Activated naive CD8-positive, alpha-beta T cell (primary cell): Measurements from ENCODE around the gene KBTBD2.
"Not testable (repeated sequence)": the region's sequence is repeated elsewhere in the genome, so short reads cannot be mapped to it uniquely, and the experiment has no call there.

Experiments used
- H3K27ac Mint-ChIP-seq: one replicate; pipeline ENCODE4 v1.8.0; 2021; ENCODE audit warnings: mixed read lengths
- H3K27me3 Mint-ChIP-seq: one replicate; pipeline ENCODE4 v1.8.0; 2021; ENCODE audit warnings: mixed read lengths
- H3K36me3 Mint-ChIP-seq: one replicate; pipeline ENCODE4 v1.8.0; 2021; ENCODE audit warnings: mixed read lengths
- H3K4me1 Mint-ChIP-seq: one replicate; pipeline ENCODE4 v1.8.0; 2021; ENCODE audit warnings: low read depth, mixed read lengths
- H3K4me3 Mint-ChIP-seq: one replicate; pipeline ENCODE4 v1.8.0; 2021; ENCODE audit warnings: mild to moderate bottlenecking, mixed read lengths
- H3K9me3 Mint-ChIP-seq: one replicate; pipeline ENCODE4 v1.8.0; 2021; ENCODE audit warnings: low read depth, mixed read lengths

KBTBD2 gene

GRCh38 chr7:32905175-32905662, 13.7 kb upstream of the KBTBD2 start:
- Mint-ChIP-seq H3K4me3 (peak overlapping the region; percentile 80), H3K4me1 (peaks cover 16% of the 10 kb centered on the region), H3K27ac (peak overlapping the region; percentile 85), H3K27me3 (no peaks in the 10 kb centered on the region), H3K36me3 (no peaks in the 10 kb centered on the region), H3K9me3 (no peaks in the 10 kb centered on the region)

GRCh38 chr7:32901629-32902028, 10.1 kb upstream of the KBTBD2 start:
- H3K36me3 Mint-ChIP-seq, result no peaks in the 10 kb centered on the region
- peaks cover 16% of the 10 kb centered on the region for H3K4me1 Mint-ChIP-seq
- no peak overlapping the region for H3K27ac Mint-ChIP-seq
- H3K4me3 Mint-ChIP-seq, result no peak overlapping the region
- no peaks in the 10 kb centered on the region for H3K9me3 Mint-ChIP-seq
- no peaks in the 10 kb centered on the region for H3K27me3 Mint-ChIP-seq

GRCh38 chr7:32900433-32900995, 9.0 kb upstream of the KBTBD2 start:
- Mint-ChIP-seq H3K27me3 (no peaks in the 10 kb centered on the region), H3K27ac (no peak overlapping the region), H3K36me3 (no peaks in the 10 kb centered on the region), H3K4me1 (peaks cover 14% of the 10 kb centered on the region), H3K9me3 (no peaks in the 10 kb centered on the region), H3K4me3 (no peak overlapping the region)

- H3K4me3 Mint-ChIP-seq, H3K36me3 Mint-ChIP-seq, H3K27me3 Mint-ChIP-seq, H3K27ac Mint-ChIP-seq, H3K9me3 Mint-ChIP-seq: not testable (repeated sequence)
- peaks cover 15% of the 10 kb centered on the region for H3K4me1 Mint-ChIP-seq
Measured at GRCh38 chr7:32897376-32897775, 5.8 kb upstream of the KBTBD2 start.

GRCh38 chr7:32896564-32897347, 5.2 kb upstream of the KBTBD2 start:
- Mint-ChIP-seq H3K27me3 (no peaks in the 10 kb centered on the region), H3K9me3 (no peaks in the 10 kb centered on the region), H3K4me1 (peaks cover 18% of the 10 kb centered on the region), H3K4me3 (no peak overlapping the region), H3K27ac (no peak overlapping the region), H3K36me3 (no peaks in the 10 kb centered on the region)

- H3K36me3 Mint-ChIP-seq, result no peaks in the 10 kb centered on the region
- H3K27ac Mint-ChIP-seq, result peak overlapping the region; percentile 98
- H3K27me3 Mint-ChIP-seq, result no peaks in the 10 kb centered on the region
- H3K4me3 Mint-ChIP-seq, result no peak overlapping the region
- H3K9me3 Mint-ChIP-seq, result no peaks in the 10 kb centered on the region
- peaks cover 33% of the 10 kb centered on the region for H3K4me1 Mint-ChIP-seq
Measured at GRCh38 chr7:32894171-32894570, 2.6 kb upstream of the KBTBD2 start.

GRCh38 chr7:32893722-32894121, 2.2 kb upstream of the KBTBD2 start:
- Mint-ChIP-seq H3K4me3 (peak overlapping the region; percentile 94), H3K4me1 (peaks cover 35% of the 10 kb centered on the region), H3K27me3 (no peaks in the 10 kb centered on the region), H3K9me3 (no peaks in the 10 kb centered on the region), H3K27ac (peak overlapping the region; percentile 98), H3K36me3 (no peaks in the 10 kb centered on the region)

GRCh38 chr7:32893207-32893524, 1.6 kb upstream of the KBTBD2 start:
- no peaks in the 10 kb centered on the region for H3K9me3 Mint-ChIP-seq
- peak overlapping the region; percentile 98 for H3K27ac Mint-ChIP-seq
- no peaks in the 10 kb centered on the region for H3K36me3 Mint-ChIP-seq
- H3K4me3 Mint-ChIP-seq, result peak overlapping the region; percentile 94
- H3K4me1 Mint-ChIP-seq, result peaks cover 41% of the 10 kb centered on the region
- no peaks in the 10 kb centered on the region for H3K27me3 Mint-ChIP-seq

GRCh38 chr7:32892521-32893206, 1.1 kb upstream of the KBTBD2 start:
- Mint-ChIP-seq H3K4me1 (peaks cover 46% of the 10 kb centered on the region), H3K27me3 (no peaks in the 10 kb centered on the region), H3K36me3 (no peaks in the 10 kb centered on the region), H3K9me3 (no peaks in the 10 kb centered on the region), H3K4me3 (peak overlapping the region; percentile 94), H3K27ac (peak overlapping the region; percentile 98)

- Mint-ChIP-seq H3K4me1 (peaks cover 53% of the 10 kb centered on the region), H3K27ac (peak overlapping the region; percentile 98), H3K4me3 (peak overlapping the region; percentile 94), H3K36me3 (peaks cover under 1% of the 10 kb centered on the region), H3K27me3 (no peaks in the 10 kb centered on the region), H3K9me3 (no peaks in the 10 kb centered on the region)
Measured at GRCh38 chr7:32891800-32892520, 400 bp upstream of the KBTBD2 start.

- Mint-ChIP-seq H3K36me3 (peaks cover 2% of the 10 kb centered on the region), H3K9me3 (no peaks in the 10 kb centered on the region), H3K27ac (peak overlapping the region; percentile 95), H3K4me1 (peaks cover 65% of the 10 kb centered on the region), H3K27me3 (no peaks in the 10 kb centered on the region), H3K4me3 (peak overlapping the region; percentile 95)
Measured at GRCh38 chr7:32890793-32891042, 842 bp downstream of the KBTBD2 start.

GRCh38 chr7:32890010-32890792, 1.4 kb downstream of the KBTBD2 start:
- Mint-ChIP-seq H3K27me3 (no peaks in the 10 kb centered on the region), H3K36me3 (peaks cover 2% of the 10 kb centered on the region), H3K9me3 (no peaks in the 10 kb centered on the region), H3K4me3 (peak overlapping the region; percentile 95), H3K27ac (peak overlapping the region; percentile 95), H3K4me1 (peaks cover 70% of the 10 kb centered on the region)

- no peaks in the 10 kb centered on the region for H3K27me3 Mint-ChIP-seq
- H3K27ac Mint-ChIP-seq, result peak overlapping the region; percentile 64
- peak overlapping the region; percentile 95 for H3K4me3 Mint-ChIP-seq
- peaks cover 74% of the 10 kb centered on the region for H3K4me1 Mint-ChIP-seq
- no peaks in the 10 kb centered on the region for H3K9me3 Mint-ChIP-seq
- peaks cover 2% of the 10 kb centered on the region for H3K36me3 Mint-ChIP-seq
Measured at GRCh38 chr7:32888505-32888904, 3.1 kb downstream of the KBTBD2 start.

GRCh38 chr7:32887395-32887794, 4.2 kb downstream of the KBTBD2 start:
- H3K4me1 Mint-ChIP-seq, result peaks cover 68% of the 10 kb centered on the region
- peaks cover 2% of the 10 kb centered on the region for H3K36me3 Mint-ChIP-seq
- no peaks in the 10 kb centered on the region for H3K9me3 Mint-ChIP-seq

More at GRCh38 chr7:32887395-32887794, 4.2 kb downstream of the KBTBD2 start:
- Mint-ChIP-seq H3K27ac (no peak overlapping the region), H3K27me3 (no peaks in the 10 kb centered on the region), H3K4me3 (peak overlapping the region; percentile 25)
